HG03060 (cell line): ENCODE measurements around the gene ARHGEF5.
"Not testable (repeated sequence)": the region's sequence is repeated elsewhere in the genome, so short reads cannot be mapped to it uniquely, and the experiment has no call there.

Experiments used
- ATAC-seq: cut with Tn5 transposase; IDR thresholded peaks from one replicate; pipeline ENCODE4 v1.9.1; 2021; ENCODE audit warnings: low read depth, moderate number of reproducible peaks; ENCODE audit not compliant: unreplicated experiment

ARHGEF5 gene

DNA sequence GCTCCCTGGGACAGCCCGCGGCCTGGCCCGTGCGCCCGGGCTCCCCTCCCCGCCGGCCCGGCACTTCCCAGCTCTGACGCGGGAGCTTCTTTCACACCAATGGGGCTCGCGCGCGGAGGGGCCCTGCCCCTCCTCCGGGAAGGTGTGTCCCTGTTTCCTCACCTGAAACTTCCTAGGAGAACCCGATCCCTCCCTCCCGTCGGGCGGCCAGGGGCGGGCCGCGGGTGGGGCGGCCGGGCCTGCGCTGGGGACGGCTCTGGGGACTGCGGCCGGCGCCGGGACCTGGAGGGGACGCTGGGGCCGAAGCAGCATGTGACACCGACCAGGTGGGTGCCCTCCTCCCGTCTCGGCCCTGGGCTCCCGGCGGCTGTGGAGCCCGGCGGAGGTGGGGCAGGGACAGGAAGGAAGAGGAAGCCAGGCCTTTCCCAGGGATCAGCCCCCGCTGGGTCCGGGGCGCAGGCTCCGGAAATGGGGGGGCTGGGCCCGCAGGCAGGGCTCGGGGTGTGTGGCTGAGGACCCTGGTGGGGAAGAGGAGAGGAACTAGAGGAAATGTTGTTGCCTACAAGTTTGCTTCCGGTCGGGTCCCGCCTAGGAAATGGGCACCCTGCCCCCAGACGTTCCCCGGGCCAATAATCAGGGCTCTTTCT, at the start of gene ARHGEF5:
Gene ARHGEF5, plus strand, starts transcription at position 227 of the 647 bp plus-strand sequence. CDS start 7,268 bp downstream, outside the sequence.
- ATAC-seq, result peak; percentile 31

DNA sequence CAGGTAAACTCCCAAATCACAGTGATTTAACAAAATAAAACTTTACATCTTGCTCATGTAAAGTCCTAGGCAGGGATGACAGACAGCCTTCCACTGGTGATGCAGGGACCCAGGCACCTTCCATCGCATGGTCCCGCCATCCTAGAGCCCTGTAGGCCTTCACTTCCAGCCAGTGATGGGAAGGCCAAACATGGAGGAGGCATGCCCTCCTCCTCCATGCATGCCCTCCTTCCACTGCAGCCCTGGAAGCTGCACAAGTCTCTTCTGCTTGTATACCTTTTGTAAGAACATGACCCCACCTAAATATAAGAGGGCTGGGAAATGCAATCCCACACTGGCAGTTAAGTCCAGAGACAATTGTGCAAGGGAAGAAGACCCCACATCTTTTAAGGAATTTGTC, 45.5 kb upstream of the ARHGEF5 start:
- not testable (repeated sequence) for ATAC-seq

DNA sequence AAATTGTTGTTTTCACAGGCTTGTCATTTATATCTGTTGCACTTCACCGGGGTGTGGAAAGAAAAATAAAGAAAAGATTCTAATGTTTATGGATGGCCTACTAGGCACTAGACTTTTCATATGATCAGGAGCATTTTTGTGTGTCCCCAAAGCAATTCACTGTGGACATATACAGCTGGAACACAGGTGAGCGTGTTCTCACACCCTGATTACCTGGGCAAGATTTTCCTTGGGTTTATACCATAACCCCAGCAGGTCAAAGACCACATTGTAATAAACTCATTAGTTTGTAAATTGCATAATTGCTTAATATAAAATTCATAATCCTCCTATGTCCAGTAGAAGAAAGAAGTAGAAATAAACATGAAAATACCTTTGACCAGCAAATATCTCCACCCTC, 44.0 kb upstream of the ARHGEF5 start:
- ATAC-seq, result not testable (repeated sequence)

DNA sequence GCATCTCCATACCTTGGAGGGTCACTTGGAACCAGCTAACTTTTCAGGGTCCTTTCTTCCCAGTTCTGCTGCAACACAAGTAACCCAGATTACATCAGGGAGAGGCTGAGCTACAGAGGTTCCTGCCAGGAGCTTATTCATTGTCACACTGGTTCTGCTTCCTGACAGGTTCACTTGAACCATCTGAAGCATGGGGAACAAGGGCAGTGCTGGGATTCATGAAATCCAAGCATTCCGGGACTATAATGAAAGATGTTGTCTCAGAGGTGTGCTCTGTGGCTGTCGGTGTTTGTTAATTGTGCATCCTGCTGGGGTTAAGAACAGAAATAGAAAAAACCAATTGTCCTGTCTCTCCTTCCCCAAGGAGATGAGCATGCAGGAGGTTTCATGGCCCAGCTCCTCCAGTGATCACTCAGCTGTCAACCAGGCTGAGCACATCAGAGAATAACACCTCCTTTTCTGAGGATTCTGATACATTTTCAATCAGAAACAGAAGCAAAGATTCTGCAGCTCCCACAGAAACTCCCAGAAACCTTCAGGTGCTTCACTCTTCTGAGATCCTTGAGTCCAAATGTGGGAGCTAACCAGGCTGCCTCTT, 43.2 kb upstream of the ARHGEF5 start, which contains the start of gene OR2A1:
Gene OR2A1, plus strand, starts transcription at position 548 of the 598 bp plus-strand sequence. CDS start 5,706 bp downstream, outside the sequence.
- not testable (repeated sequence) for ATAC-seq

DNA sequence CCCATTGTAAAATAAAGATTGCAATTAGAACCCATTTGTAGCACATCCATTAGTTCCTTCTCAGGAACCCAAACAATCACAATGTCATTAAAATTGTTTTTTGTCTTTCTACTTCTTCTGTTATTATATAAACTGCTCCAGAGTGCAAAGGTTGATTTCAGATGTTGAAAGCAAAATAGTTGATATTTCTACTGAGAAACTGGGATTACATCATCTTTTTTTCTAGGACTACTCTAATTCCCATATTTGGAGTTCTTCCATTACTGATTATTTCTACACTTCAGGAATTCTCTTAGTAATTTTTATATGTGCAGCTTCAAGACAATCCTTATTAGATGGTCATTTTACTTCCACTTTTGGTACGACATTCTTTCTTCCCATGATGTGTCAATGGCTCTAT, 37.7 kb upstream of the ARHGEF5 start:
- ATAC-seq, result not testable (repeated sequence)

DNA sequence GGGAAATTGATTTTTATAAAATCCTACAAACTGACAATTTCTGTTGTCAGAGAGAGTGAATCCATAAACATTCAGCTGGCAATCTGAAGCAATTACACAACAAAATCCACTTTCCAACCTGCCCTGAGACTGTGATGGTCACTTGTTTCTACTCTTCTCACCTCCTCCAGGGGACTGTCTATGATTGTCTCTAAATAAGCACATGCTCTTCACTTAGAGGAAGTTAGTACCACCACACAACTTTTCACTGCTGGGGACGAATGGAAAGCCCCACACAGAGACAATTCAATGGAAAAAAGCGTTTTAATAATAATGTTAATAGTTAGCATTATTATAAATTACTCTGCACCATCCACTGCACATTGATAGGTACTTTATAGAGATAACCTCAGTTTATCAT, 35.7 kb upstream of the ARHGEF5 start:
- not testable (repeated sequence) for ATAC-seq

DNA sequence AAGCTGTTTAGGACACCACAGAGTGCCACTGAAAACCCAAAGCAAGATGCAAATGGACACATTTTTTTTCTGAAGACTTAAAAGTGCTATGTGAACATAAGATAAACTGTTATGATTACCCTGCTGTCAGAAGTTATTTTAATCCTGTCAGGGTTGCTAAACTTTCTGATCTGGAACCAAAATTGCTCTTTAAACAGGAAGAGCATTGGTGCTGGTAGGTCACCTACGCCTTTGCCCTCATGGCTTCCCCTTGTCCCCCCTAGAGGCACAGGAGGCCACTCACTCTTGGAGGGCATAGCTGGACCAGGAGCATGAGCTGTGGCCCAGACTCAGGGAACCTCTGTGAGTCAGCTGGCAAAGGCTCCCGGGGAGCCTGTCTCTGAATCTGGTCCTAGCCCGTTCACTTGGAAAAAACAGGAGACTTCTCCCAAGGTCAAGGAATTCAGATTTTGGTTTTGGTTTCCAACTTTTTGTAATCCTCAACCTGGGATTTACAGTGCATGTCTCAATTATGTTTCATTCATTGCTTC, 33.5 kb upstream of the ARHGEF5 start:
- not testable (repeated sequence) for ATAC-seq

DNA sequence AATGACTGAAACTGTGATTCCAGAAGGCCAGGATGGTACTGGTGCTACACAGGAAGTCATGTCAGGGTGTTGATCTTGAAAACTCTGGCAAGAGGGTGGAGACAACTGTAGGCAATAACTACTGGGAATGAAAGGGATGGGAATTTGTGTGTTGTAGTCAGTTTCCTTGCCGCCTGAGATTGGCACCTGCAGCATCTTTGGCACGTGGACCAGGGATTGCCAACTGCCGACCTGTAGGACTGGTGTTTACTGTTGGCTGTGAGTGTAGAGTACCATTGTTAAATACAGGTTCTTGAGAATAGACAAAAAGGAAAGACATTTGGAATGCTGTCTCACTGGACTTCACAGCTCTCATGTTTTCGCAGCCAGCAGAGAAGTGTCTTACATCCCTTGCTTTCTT, 31.8 kb upstream of the ARHGEF5 start:
- ATAC-seq, result not testable (repeated sequence)

DNA sequence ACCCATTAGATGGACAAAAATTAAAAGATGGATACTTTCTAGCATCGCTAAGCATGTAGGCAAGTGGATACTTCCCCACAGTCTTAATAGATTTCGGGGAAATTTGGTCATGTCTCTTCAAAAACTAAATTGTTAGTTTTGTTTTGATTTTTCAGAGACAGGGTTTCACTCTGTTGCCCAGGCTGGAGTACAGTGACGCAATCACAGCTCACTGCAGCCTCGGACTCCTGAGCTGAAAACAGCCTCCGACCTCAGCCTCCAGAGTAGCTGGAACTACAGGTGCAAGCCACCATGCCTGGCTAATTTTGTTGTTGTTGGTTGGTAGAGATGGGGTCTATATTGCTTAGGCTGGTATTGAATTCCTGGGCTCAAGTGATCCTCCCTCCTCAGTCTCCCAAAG, 29.3 kb upstream of the ARHGEF5 start:
- not testable (repeated sequence) for ATAC-seq

DNA sequence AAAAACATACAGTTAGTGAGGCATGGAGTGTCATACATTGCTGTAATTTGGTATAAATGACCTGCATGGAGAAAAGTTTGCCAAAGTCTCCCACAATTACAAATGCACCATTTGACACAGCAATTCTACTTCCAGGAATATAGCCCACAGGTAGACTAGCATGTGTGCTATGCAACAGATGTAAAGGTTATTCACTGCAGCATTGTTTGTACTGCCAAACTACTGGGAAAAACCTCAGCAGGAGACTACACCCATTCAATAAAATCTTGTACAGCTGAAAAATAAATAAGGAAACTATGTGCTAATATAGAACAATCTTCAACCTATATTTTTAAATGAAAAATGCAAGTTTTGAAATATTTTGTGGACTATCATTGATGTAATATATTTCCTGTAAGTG, 25.2 kb upstream of the ARHGEF5 start:
- ATAC-seq, result not testable (repeated sequence)

DNA sequence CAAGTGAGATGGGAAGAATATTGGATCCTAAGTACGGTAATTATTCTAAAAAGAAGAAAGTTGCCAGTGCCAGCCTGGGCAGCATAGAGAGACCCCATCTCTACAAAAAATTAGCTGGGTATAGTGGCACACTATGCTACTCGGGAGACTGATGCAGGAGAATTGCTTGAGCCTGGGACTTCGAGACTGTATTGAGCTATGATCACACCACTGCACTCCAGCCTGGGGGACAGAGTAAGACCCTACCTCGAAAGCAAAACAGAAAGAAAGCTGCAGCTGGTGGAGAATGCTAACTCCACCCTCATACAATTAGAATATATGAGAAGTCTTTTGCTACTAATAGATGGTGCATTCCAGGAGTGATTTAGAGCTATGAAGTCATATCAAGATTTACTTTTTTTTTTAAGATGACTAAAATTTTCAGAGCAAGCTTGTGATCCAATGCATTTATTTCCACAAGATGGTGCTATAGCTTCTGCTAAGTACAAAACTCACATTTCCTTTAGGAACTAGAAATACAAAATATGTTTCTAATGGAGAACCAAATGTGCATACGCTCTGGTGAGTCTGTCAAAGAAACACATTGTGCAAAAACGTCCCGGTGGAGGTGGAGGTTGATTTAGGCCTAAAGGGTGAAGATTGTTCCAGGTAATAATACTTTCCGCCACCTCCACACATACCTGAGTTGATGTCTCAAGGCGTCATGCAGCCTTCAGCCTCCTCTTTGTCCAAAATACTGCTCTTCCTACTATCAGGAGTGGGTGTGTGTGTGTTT, 23.8 kb upstream of the ARHGEF5 start:
- not testable (repeated sequence) for ATAC-seq

DNA sequence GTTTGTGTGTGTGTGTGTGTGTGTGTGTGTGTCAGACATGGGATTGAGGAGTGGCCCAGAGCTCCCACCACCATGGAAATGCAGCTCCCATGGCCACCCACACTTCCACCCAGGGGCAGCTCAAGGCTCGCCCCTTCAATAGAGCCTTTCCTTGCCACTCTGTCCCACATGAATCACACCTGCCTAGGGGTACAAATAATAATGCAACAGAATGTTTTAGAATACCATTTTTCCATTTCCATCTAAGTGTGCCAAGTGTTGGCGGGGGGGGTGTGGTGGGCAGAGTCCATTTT, 23.3 kb upstream of the ARHGEF5 start:
- not testable (repeated sequence) for ATAC-seq

DNA sequence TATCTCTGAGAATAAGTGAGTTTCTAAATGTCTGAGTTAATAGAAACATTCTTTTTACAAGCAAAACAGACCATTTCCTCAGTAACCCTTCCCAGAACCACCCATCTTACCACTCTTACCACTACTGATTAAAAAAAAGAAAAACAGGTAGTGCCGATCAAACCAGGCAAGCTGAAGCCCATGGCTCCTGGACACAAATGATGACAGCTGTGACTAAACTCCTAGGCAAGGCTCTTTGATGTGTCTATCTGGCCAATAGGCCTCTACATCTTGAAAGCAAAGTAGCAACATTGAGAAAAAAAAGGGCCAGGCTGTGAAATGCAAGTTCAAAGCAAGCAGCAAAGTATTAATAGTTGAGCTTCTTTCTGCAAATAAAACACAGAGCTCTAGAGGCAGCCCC, 6.6 kb upstream of the ARHGEF5 start:
- ATAC-seq, result peak; percentile 24

DNA sequence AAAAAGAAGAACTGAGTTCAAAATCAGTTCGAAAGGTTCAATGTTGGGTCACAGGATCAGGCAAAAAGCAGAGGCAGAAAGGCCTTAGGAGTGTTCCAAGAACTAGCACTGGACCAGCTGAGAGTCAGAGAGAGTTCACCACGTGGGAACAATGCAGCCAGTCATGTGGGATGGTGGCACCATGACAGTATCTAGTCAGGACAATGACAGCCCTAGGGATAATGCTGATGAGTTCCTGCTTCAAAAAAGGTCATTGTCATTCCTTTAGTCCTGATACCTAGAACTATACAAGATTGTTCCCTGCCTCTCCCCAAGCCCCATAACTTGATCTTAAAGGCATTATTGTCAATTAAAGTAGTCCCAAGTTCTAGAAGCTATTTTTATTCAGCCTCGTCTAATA, 3.5 kb upstream of the ARHGEF5 start:
- ATAC-seq, result not testable (repeated sequence)

DNA sequence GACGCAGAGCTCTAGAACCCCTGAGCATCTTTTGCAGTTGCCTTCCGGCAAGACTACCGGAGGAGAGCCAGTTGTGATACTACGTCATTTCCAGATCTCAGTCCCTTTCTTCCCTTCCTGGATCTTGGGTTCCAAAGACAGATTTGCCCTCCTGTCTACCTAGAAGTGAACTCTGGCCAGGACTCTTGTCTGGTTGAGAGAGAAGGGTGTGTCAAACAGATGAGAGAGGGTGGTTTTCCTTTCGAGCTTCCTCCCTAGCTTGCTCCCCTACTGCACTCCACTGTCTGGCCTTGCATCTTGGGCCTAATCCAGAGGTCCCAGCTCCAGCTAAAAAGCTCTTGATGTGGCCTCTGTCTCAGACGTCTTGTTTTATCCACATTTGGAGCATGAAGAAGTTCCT, 983 bp downstream of the ARHGEF5 start:
- ATAC-seq, result not testable (repeated sequence)

DNA sequence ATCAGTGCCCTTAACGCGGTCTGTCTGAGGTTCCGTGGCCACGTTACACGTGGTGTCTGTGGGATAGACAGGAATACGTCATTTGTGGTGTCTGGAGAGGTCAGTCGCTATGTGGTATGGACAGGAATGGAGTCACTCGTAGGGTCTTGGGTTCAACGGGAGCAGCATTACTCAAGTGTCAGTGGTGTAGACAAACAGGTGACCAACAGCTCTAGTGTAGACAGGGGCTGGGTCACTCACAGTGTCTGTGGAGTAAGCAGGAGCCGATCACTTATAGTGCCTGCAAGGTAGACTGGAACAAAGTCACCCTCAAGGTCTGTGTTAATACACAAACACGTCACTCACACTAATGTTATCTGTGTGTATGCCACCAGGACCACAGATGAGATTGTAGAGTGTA, 1.7 kb downstream of the ARHGEF5 start:
- not testable (repeated sequence) for ATAC-seq

DNA sequence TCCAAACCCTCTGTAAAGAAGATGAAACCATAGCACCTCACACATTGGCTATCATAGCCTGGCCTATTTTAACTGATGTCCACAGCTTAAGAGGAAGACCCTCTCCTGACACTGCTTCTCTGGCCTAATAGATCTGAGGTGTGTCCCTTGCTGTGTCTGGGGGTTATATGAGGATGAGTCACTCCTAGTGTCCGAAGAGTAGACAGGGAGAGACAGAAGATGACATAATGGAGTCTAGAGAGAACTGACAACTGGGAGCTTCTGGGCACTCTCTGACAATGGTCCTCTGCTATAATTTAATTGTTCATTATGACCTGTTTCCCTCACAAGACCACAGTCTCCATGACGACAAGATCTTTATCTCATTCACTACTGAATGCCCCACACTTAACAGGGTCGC, 6.9 kb downstream of the ARHGEF5 start:
- ATAC-seq, result not testable (repeated sequence)

DNA sequence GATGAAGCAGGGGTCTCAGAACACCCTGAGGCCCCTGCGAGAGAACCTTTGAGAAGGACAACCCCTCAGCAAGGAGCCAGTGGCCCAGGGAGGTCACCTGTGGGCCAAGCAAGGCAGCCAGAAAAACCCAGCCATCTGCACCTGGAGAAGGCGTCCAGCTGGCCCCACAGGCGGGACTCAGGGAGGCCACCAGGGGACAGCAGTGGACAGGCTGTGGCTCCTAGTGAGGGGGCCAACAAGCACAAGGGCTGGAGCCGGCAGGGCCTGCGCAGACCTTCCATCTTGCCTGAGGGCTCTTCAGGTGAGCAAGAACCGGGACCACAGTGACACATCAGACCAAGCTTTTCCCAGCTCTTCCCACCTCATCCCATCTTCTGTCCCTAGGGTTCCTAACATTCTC, 10.3 kb downstream of the ARHGEF5 start:
- not testable (repeated sequence) for ATAC-seq

DNA sequence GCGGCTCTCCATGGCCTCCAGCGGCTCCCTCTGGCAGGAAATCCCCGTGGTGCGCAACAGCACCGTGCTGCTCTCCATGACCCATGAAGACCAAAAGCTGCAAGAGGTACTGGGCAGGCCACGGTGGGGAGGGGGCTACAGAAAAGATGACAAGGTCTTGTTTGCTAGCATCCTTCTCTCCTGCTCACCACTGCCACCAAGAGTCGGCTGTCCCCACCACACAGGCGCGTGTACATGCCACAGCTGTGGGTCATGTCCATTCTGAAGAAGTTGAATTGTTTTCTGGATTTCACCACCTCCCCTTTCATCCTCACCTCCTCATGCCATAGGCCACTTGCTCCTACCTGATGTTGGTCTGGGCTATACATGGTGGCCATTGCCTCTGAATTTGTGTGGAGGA, 12.0 kb downstream of the ARHGEF5 start:
- not testable (repeated sequence) for ATAC-seq

DNA sequence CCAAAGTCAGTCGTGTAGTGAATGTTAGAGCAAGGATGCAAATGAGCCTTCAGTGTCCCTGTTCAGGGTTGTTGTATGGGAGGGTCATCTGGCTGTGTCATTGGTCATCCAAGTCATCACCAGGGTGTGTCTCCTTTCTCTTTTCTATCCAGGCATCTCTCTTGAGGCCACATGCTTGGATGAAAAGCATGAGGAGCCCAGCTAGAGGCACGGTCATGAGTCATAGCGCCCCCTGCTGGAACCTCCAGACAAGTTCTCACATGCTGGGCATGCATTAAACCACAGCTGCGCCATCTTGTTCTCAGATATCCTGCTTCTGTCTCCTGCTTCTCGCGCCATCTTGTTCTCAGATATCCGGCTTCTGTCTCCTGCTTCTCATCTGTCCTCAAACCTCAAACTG, 14.0 kb downstream of the ARHGEF5 start:
- ATAC-seq, result not testable (repeated sequence)

DNA sequence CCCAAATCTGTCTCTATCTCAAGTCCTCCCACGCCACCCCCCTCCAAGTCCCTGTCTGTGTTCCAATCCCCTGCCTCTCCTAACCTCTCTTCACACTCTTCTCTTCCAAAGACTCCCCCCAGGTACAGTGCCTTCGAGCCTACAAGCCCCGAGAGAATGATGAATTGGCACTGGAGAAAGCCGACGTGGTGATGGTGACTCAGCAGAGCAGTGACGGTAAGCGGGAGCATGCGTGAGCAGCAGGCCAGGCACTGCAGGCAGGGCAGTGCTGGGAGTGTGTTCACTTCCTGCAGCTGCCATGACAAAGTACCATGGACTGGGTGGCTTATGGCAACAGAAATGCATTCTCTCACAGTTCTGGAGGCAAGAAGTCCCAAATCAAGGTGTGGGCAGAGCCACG, 23.4 kb downstream of the ARHGEF5 start:
- ATAC-seq, result no peak
